AG04449 (cell line): ENCODE data around the gene PCDHB7.
"Not testable (repeated sequence)": the region's sequence is repeated elsewhere in the genome, so short reads cannot be mapped to it uniquely, and the experiment has no call there.

Experiments
- CTCF ChIA-PET: fragments of 350-600 bp; formaldehyde crosslinking; extraction: SDS; loops from one replicate; lab custom pipeline; 2021; ENCODE audit warnings: antibody characterized with exemption; lab: Yijun Ruan, JAX
- POLR2A ChIA-PET: fragments of 400-600, 350-600 bp; formaldehyde crosslinking; extraction: SDS; loops from one replicate; lab custom pipeline; 2020; ENCODE audit warnings: antibody characterized with exemption, inconsistent platforms; lab: Yijun Ruan, JAX
- DNase-seq: peaks from one replicate; pipeline ENCODE4 v3.0.0-alpha.2; 2010; ENCODE audit warnings: low read depth, low spot score
- H3K4me3 ChIP-seq: 2 replicates; pipeline ENCODE4 v1.5.1; 2011; ENCODE audit warnings: low read depth, mild to moderate bottlenecking, control low read depth, low read length
- CTCF ChIP-seq: IDR thresholded peaks from one replicate; pipeline ENCODE4 v1.5.1; 2011; ENCODE audit warnings: mild to moderate bottlenecking, moderate library complexity, low read length, control low read depth, inconsistent platforms; ENCODE audit not compliant: insufficient read depth; ENCODE audit errors: missing control alignments

PCDHB7 gene

DNA sequence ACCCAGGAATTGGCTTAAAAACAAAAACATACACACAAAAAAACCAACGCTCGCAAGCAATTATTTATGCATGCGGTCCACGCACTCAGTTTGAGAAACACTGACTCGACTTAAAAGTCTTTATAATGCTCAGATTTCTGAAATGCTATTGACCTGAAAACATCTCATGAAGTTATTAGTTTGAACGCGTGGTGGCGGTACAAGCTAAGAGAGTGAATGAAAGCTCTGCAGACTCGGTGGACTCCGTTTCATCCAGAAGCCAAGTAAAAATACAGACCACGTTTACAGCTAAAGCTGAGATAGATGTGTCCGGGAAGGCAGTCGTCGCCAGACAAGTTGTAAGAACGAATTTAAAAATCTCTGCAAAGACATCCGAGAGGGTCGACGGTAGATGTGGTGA, 22.6 kb upstream of the PCDHB7 start, which contains the start of gene PCDHB6:
Gene PCDHB6, plus strand, starts transcription at position 246 of the 400 bp plus-strand sequence. CDS start 201 bp downstream, outside the sequence.
- TF ChIP-seq CTCF = no peak
- no peak within 1 kb of the TSS; the same call in 1 of the 2 replicates for H3K4me3 ChIP-seq
- CTCF ChIA-PET = interaction anchor here (1.0 to 1.9 kb wide), 4 partner anchors 23 to 417 kb away, joined by 5 to 10 read pairs (median 6); partner anchors contain the start of gene PCDHB7
- POLR2A ChIA-PET = no interaction called here
- no peak for DNase-seq

DNA sequence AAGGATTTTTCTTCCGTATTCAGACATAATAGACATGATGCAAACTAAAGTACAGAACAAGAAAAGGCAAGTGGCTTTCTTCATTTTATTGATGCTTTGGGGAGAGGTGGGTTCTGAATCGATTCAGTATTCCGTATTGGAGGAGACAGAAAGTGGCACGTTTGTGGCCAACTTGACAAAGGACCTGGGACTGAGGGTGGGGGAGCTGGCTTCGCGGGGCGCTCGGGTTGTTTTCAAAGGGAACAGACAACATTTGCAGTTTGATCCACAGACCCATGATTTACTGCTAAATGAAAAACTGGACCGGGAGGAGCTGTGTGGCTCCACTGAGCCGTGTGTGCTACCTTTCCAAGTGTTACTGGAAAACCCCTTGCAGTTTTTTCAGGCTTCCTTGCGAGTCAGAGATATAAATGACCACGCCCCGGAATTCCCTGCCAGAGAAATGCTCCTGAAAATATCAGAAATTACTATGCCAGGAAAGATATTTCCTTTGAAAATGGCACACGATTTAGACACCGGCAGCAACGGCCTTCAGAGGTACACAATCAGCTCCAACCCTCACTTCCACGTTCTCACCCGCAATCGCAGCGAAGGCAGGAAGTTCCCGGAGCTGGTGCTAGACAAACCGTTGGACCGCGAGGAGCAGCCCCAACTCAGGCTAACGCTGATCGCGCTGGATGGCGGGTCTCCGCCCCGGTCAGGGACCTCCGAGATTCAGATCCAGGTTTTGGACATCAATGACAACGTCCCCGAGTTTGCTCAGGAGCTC, 22.0 kb upstream of the PCDHB7 start:
- DNase-seq = no peak
- no peak overlapping the region; the same call in 1 of the 2 replicates for H3K4me3 ChIP-seq
- CTCF ChIA-PET = interaction anchor here (1.0 to 1.9 kb wide), 4 partner anchors 22 to 417 kb away, joined by 5 to 10 read pairs (median 6); partner anchors contain the start of gene PCDHB7
- POLR2A ChIA-PET = no interaction called here
- no peak for TF ChIP-seq CTCF

DNA sequence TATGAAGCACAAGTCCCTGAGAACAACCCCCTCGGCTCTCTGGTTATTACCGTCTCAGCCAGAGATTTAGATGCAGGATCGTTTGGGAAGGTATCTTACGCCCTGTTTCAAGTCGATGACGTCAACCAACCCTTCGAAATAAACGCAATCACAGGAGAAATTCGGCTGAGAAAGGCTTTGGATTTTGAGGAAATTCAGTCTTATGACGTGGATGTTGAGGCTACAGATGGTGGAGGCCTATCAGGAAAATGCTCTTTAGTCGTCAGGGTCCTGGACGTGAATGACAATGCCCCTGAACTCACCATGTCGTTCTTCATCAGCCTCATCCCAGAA, 21.5 kb upstream of the PCDHB7 start:
- ChIA-PET POLR2A (no interaction called here), CTCF (interaction anchor here (1.3 to 1.9 kb wide), 2 partner anchors 413 to 416 kb away, joined by 7 to 10 read pairs; no protein-coding TSS in a partner anchor)
- no peak overlapping the region for H3K4me3 ChIP-seq

GRCh38 chr5:141151632-141152031, 20.8 kb upstream of the PCDHB7 start:
- POLR2A ChIA-PET, DNase-seq, H3K4me3 ChIP-seq, CTCF ChIA-PET: not testable (repeated sequence)

More for the DNA sequence above, 21.5 kb upstream of the PCDHB7 start:
- no peak for TF ChIP-seq CTCF
- no peak for DNase-seq

GRCh38 chr5:141152096-141152495, 20.3 kb upstream of the PCDHB7 start:
- H3K4me3 ChIP-seq, DNase-seq, POLR2A ChIA-PET, CTCF ChIA-PET: not testable (repeated sequence)

DNA sequence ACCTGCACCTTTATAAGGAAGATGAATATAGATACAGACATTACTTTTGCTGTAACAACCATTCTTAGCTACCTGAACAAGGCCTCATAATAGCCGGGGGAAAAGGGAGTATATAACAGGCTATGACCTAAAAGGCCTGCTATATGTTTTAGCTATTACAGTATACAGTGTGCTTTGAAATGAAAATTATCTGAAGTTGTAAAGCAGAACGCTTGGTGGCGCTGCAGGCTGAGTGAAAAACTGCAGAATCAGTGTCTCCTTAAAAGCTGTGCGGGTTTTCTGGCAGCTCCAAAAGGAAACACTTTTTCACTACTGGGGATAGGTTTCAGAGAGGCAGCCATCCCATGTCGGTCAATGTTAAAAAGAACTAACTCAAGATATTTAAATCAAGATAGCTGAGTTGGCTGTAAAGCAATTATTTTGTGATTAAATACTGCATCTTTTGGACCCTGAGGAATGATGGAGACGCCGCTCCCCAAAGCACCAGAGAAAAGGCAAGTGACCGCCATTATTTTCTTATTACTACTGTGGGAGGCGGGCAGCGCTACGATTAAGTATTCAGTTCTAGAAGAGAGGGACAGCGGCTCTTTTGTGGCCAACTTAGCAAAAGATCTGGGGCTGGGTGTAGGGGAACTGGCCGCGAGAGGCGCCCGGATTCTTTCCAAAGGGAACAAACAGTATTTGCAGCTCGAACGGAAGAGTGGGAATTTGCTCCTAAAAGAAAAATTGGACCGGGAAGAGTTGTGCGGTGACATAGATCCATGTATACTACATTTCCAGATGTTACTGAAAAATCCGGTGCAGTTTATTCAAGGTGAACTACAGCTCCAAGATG, 16.7 kb upstream of the PCDHB7 start:
- DNase-seq = no peak
- no peak overlapping the region for H3K4me3 ChIP-seq
- ChIA-PET CTCF (no interaction called here), POLR2A (no interaction called here)
- no peak for TF ChIP-seq CTCF

DNA sequence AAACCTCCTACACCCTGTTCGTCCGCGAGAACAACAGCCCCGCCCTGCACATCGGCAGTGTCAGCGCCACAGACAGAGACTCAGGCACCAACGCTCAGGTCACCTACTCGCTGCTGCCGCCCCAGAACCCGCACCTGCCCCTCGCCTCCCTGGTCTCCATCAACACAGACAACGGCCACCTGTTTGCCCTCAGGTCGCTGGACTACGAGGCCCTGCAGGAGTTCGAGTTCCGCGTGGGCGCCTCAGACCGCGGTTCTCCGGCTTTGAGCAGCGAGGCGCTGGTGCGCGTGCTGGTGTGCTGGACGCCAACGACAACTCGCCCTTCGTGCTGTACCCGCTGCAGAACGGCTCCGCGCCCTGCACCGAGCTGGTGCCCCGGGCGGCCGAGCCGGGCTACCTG, 15.1 kb upstream of the PCDHB7 start:
- H3K4me3 ChIP-seq, CTCF ChIA-PET, POLR2A ChIA-PET, DNase-seq: not testable (repeated sequence)

DNA sequence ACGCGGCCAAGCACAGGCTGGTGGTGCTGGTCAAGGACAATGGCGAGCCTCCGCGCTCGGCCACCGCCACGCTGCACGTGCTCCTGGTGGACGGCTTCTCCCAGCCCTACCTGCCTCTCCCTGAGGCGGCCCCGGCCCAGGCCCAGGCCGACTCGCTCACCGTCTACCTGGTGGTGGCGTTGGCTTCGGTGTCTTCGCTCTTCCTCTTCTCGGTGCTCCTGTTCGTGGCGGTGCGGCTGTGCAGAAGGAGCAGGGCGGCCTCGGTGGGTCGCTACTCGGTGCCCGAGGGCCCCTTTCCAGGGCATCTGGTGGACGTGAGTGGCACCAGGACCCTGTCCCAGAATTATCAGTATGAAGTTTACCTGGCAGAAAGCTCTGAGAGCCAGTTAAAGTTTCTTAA, 14.5 kb upstream of the PCDHB7 start:
- H3K4me3 ChIP-seq, DNase-seq, POLR2A ChIA-PET: not testable (repeated sequence)
- CTCF ChIA-PET = interaction anchor here (0.9 kb wide), 1 partner anchor 22 kb away, joined by 3 read pairs; no protein-coding TSS in a partner anchor

DNA sequence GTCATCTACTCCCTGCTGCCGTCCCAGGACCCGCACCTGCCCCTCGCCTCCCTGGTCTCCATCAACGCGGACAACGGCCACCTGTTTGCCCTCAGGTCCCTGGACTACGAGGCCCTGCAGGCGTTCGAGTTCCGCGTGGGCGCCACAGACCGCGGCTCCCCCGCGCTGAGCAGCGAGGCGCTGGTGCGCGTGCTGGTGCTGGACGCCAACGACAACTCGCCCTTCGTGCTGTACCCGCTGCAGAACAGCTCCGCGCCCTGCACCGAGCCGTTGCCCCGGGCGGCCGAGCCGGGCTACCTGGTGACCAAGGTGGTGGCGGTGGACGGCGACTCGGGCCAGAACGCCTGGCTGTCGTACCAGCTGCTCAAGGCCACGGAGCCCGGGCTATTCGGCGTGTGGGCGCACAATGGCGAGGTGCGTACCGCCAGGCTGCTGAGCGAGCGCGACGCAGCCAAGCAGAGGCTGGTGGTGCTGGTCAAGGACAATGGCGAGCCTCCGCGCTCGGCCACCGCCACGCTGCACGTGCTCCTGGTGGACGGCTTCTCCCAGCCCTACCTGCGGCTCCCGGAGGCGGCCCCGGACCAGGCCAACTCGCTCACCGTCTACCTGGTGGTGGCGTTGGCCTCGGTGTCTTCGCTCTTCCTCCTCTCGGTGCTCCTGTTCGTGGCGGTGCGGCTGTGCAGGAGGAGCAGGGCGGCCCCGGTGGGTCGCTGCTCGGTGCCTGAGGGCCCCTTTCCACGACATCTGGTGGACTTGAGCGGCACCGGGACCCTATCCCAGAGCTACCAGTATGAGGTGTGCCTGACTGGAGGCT, 2.1 kb downstream of the PCDHB7 start:
- POLR2A ChIA-PET, CTCF ChIA-PET, H3K4me3 ChIP-seq, DNase-seq: not testable (repeated sequence)
